ENCODE measurements around the gene SEMA7A. TPM values are rescaled to one million over a fixed set of nuclear protein-coding genes. Genes with fewer than 3 reads are reported as not detected.

SEMA7A gene
- total and polyA plus RNA-seq, 2 donors = 5.1 to 5.3 TPM

DNA sequence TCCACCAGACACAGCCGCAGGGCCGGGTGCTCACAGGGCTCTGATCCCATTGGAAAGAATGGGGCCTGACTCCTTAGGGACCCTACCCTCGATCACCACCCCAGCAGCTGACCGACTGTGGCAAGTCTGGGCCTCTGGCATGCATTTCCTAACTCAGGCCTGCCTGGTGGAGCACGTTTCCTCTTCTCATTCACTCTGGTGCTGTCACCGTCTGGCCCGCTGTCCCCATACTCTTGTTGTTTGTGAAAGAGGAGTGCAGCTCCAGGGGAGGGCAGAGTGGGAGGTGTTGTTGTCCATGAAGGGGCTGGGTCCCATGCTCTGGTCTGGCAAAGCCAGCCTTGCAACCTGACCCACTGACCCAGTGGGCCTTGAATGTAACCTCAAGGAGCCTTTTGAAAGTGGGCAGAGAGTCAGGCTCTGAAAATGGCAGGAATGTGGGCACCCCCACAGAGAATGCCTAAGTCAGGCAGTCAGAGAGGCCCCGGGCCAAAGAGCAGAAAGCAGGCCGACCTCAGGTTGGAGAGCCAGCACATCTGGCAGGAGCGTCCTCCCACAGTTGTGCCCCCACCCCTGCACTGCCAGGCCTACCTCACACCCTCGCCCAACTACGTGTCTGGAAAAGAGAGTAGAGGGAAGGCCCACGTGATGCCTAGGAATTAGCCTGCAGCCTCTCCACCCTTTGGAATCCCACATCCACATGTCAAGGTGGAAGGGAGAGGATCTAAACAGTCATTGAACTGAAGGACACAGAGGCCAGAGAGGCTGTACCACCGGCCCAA, 10.9 kb downstream of the SEMA7A start:
- WGBS = 81% methylated on average over 14 of the region's 14 CpGs
- Histone ChIP-seq H3K4me3 (ENCODE audit: low read depth, low read length) (no peak overlapping the region), H3K4me1 (ENCODE audit: insufficient read depth) (no peaks in the 10 kb centered on the region), H3K27ac (ENCODE audit: low read depth) (no peak overlapping the region), H3K36me3 (ENCODE audit: insufficient read depth) (no peaks in the 10 kb centered on the region)
- no peak for DNase-seq (ENCODE audit: extremely low spot score)

DNA sequence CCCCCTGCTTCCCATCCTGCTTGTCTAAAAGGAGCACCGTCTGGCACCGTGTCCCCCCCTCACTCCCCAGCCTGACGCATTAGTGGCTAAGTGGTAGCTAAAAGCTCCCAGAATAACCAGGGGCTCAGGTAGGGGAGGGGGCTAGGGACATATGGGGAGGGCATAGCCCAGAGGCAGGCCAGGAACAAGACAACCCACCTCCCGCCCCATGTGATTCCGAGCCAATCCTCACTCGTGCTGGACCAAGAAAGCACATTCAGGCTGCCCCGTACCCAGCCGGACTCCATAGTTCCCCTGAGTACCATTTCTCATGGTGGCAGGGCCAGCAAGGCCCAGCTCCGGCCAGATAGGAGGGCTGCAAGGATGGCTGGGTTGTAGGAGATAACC, 11.5 kb downstream of the SEMA7A start:
- Histone ChIP-seq H3K4me3 (ENCODE audit: low read depth, low read length) (no peak overlapping the region), H3K36me3 (ENCODE audit: insufficient read depth) (no peaks in the 10 kb centered on the region), H3K4me1 (ENCODE audit: insufficient read depth) (no peaks in the 10 kb centered on the region), H3K27ac (ENCODE audit: low read depth) (no peak overlapping the region)
- no peak for DNase-seq (ENCODE audit: extremely low spot score)
- WGBS = 81% methylated on average over 9 of the region's 9 CpGs

- H3K4me1 ChIP-seq (ENCODE audit: insufficient read depth) = no peaks in the 10 kb centered on the region
- no peaks in the 10 kb centered on the region for H3K36me3 ChIP-seq (ENCODE audit: insufficient read depth)
- no peak overlapping the region for H3K27ac ChIP-seq (ENCODE audit: low read depth)
- DNase-seq (ENCODE audit: extremely low spot score) = no peak
- WGBS = 88% methylated on average over 20 of the region's 20 CpGs
- no peak overlapping the region for H3K4me3 ChIP-seq (ENCODE audit: low read depth, low read length)
Observed at GRCh38 chr15:74421302-74422245, 12.2 kb downstream of the SEMA7A start.

DNA sequence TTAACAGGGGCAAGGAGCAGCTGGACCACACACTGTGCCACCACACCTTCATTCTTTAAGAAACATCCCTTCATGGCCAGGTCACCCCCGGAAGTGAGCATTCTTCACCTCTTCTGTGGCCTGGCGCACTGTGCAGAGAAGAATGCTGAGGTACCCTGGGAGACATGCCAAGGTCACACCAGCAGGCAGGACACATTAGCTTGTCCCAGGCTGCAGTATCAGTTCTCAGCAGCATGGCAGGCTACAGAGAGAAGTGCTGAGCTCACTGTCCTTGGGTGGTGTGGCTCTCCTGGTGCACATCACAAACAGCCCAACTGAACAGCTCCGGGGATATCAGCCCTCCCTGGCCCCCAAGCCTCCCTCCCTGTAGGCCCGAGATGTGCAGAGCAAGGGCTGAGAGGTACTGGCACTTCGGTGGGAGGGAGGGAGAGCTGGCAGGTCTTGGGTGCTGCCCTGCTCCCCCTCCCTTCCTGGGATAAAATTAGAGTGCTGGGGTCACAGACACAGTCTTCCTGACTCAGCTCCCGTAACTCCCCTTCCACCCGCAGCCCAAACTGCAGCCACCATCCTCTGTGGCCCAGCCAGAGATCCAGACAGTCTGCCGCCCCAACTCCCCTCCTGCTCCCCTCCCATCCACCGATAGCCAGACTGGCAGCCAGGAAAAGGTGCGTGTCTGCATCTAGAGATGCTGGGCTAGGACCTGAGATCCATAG, 13.4 kb downstream of the SEMA7A start:
- Histone ChIP-seq H3K4me1 (ENCODE audit: insufficient read depth) (no peaks in the 10 kb centered on the region), H3K27ac (ENCODE audit: low read depth) (no peak overlapping the region), H3K4me3 (ENCODE audit: low read depth, low read length) (no peak overlapping the region), H3K36me3 (ENCODE audit: insufficient read depth) (no peaks in the 10 kb centered on the region)
- no peak for DNase-seq (ENCODE audit: extremely low spot score)
- WGBS = 73% methylated on average over 10 of the region's 10 CpGs

DNA sequence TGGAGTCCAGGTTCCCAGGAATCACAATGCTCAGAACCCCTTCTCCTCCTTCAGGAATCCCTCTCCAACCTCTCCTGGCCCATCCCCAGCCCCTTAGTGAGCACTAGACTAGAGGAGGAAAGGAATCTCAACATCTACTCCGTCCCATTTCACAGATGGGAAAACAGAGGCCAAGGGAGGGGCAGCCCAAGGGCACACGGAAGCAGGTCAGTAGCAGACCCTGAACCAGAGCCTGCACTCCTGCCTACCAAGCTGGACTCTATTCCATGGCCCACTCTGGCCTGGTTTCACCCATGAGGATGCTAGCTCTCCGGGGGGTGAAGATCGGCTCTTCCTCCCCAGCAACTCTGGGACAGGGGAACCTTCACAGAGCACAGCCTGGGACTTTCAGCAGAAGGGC, 14.3 kb downstream of the SEMA7A start:
- no peak overlapping the region for H3K4me3 ChIP-seq (ENCODE audit: low read depth, low read length)
- DNase-seq (ENCODE audit: extremely low spot score) = no peak
- H3K27ac ChIP-seq (ENCODE audit: low read depth) = no peak overlapping the region
- H3K36me3 ChIP-seq (ENCODE audit: insufficient read depth) = no peaks in the 10 kb centered on the region
- 92% methylated on average over 4 of the region's 4 CpGs for WGBS
- H3K4me1 ChIP-seq (ENCODE audit: insufficient read depth) = no peaks in the 10 kb centered on the region

- Histone ChIP-seq H3K4me3 (ENCODE audit: low read depth, low read length) (no peak overlapping the region), H3K4me1 (ENCODE audit: insufficient read depth) (no peaks in the 10 kb centered on the region), H3K36me3 (ENCODE audit: insufficient read depth) (no peaks in the 10 kb centered on the region), H3K27ac (ENCODE audit: low read depth) (no peak overlapping the region)
- DNase-seq (ENCODE audit: extremely low spot score) = no peak
- 77% methylated on average over 16 of the region's 16 CpGs for WGBS
Observed at GRCh38 chr15:74418575-74419338, 15.0 kb downstream of the SEMA7A start.

DNA sequence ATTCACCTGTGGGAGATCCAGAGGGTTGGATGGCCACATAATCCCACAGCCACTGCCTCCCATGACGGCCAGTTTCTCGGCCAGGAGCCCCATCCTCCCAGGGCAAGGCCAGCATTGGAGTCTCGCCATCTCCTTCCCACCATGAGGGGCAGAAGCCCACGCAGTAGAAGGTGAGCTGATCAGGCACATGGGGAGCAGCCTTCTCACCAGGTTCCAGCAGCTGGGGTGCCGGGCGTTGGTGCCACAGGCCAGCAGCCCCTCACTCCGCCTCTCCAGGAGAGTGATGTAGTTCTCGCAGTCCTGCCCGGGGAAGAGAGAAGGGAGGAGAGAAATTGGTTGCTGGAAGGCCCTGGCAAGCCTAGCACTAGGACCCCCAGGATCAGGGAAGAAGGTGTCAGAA, 16.1 kb downstream of the SEMA7A start:
- no peak overlapping the region for H3K27ac ChIP-seq (ENCODE audit: low read depth)
- no peaks in the 10 kb centered on the region for H3K36me3 ChIP-seq (ENCODE audit: insufficient read depth)
- no peak overlapping the region for H3K4me3 ChIP-seq (ENCODE audit: low read depth, low read length)
- WGBS = 90% methylated on average over 9 of the region's 9 CpGs
- H3K4me1 ChIP-seq (ENCODE audit: insufficient read depth) = no peaks in the 10 kb centered on the region
- DNase-seq (ENCODE audit: extremely low spot score) = no peak

DNA sequence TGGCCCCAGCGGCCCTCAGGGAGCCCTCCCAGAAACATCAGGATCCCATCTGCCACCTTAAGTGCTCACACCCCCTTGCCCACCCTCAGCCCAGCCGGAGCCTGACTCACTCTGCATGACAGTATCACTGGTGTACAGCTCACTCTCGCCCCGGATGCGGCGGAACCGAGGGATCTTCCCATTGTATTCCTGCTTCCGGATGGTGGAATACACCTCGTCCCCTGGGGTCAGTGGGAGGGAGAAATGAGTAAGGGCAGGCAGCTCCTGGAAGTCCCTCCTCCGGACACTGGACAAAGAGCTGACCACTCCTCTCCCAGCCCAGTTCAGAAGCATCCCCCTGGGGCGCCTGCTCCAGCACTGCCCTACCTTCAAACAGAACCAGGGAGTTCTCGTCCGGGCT, 16.5 kb downstream of the SEMA7A start:
- 82% methylated on average over 13 of the region's 13 CpGs for WGBS
- no peak overlapping the region for H3K4me3 ChIP-seq (ENCODE audit: low read depth, low read length)
- no peaks in the 10 kb centered on the region for H3K4me1 ChIP-seq (ENCODE audit: insufficient read depth)
- H3K27ac ChIP-seq (ENCODE audit: low read depth) = no peak overlapping the region
- DNase-seq (ENCODE audit: extremely low spot score) = no peak
- no peaks in the 10 kb centered on the region for H3K36me3 ChIP-seq (ENCODE audit: insufficient read depth)

GRCh38 chr15:74415966-74416916, 17.5 kb downstream of the SEMA7A start:
- 73% methylated on average over 19 of the region's 19 CpGs for WGBS
- H3K4me1 ChIP-seq (ENCODE audit: insufficient read depth) = no peaks in the 10 kb centered on the region
- DNase-seq (ENCODE audit: extremely low spot score) = no peak
- no peaks in the 10 kb centered on the region for H3K36me3 ChIP-seq (ENCODE audit: insufficient read depth)
- H3K4me3 ChIP-seq (ENCODE audit: low read depth, low read length) = no peak overlapping the region
- H3K27ac ChIP-seq (ENCODE audit: low read depth) = no peak overlapping the region

DNA sequence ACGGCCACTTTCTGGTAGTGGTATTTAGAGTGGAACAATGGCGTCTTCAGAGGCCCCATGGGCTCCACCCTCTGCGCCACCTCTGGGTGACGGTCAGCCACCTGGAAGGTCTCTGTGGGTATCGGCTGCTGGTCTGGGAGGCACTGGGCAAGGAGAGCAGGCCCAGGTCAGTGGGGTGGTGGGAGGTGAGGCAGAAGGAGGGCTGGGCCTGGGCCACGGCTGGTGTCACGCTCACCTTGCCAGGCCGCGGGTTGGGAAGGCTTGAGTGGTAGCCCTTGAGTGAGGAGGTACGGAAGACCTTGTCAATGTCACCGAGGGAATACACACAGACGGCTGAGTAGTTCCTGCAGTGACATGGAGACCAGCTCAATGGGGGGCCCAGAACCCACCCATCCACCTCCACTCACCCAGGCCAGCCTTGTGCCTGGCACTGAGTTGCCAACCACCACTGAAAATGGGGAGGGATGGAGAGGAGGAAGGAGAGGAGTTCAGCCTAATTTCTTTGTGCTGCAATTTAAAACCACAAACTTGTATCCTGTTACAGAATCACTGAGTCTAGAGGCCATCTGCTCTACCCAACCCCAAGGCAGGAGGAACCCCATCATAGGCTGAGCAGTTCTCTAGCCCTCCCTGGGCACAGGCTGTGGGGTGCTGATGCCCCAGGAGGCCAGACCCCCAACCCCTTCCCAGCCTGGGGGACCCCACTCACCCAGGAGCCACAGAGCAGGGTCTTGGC, 19.0 kb downstream of the SEMA7A start:
- H3K4me1 ChIP-seq (ENCODE audit: insufficient read depth) = no peaks in the 10 kb centered on the region
- 96% methylated on average over 12 of the region's 12 CpGs for WGBS
- H3K36me3 ChIP-seq (ENCODE audit: insufficient read depth) = no peaks in the 10 kb centered on the region
- DNase-seq (ENCODE audit: extremely low spot score) = no peak
- no peak overlapping the region for H3K27ac ChIP-seq (ENCODE audit: low read depth)
- H3K4me3 ChIP-seq (ENCODE audit: low read depth, low read length) = no peak overlapping the region

- no peak for DNase-seq (ENCODE audit: extremely low spot score)
- WGBS = 88% methylated on average over 5 of the region's 5 CpGs
- H3K4me3 ChIP-seq (ENCODE audit: low read depth, low read length) = no peak overlapping the region
- H3K36me3 ChIP-seq (ENCODE audit: insufficient read depth) = no peaks in the 10 kb centered on the region
- no peak overlapping the region for H3K27ac ChIP-seq (ENCODE audit: low read depth)
- H3K4me1 ChIP-seq (ENCODE audit: insufficient read depth) = no peaks in the 10 kb centered on the region
Observed at GRCh38 chr15:74414081-74414580, 19.6 kb downstream of the SEMA7A start.

Measured in urinary bladder (tissue), 4 donors.